ENCODE measurements around the gene PSMG4.

Gene PSMG4

GRCh38 chr6:3230256-3230882, 28.4 kb upstream of the PSMG4 start:
- no peak for DNase-seq (ENCODE audit: low read depth)
- H3K4me3 ChIP-seq (ENCODE audit: low read depth, low read length) = no peak overlapping the region
- no peak for TF ChIP-seq CTCF (IDR thresholded peaks at IDR 0.05; ENCODE audit: control insufficient read depth, extremely low read depth, insufficient read depth)

GRCh38 chr6:3230900-3231246, 27.9 kb upstream of the PSMG4 start:
- TF ChIP-seq CTCF (IDR thresholded peaks at IDR 0.05; ENCODE audit: control insufficient read depth, extremely low read depth, insufficient read depth) = no peak
- H3K4me3 ChIP-seq (ENCODE audit: low read depth, low read length) = no peak overlapping the region
- DNase-seq (ENCODE audit: low read depth) = no peak

DNA sequence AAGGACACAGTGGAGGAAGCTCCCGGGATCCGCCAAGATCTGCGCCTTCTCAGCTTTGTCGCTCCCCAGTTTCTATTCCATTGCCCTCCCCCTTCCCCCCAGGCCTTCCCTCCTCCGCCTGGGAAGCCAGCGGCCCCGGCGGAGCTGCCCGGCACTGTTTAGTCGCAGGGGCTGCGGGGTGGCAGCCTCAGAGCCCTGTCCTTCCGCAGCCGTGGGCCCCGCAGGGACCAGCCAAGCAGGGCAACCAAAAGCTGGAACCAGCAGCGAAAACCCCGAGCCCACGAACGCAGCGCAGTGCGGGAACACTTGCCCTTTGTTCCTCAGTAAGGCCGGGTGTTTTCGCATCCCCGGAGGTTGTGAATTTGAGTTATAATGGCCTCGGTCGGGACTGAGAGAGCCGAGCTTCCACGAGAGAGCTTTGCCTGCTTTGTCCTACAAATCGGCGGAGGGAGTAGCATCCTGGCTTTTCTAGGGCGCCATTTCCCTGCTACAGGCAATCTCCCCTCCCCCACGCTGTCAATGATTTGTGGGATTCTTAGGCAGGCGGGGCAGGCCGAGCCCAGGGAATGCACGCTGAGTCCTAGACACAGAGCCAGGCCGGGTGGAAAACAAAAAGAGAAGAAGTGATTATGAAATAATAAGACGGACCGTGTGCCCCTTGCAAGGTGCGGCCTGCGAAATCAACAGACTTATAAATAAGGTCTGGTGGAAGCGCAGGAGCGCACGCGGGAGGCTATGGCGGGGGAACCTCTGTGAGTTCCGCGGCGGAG, 27.3 kb upstream of the PSMG4 start:
- no peak for TF ChIP-seq CTCF (IDR thresholded peaks at IDR 0.05; ENCODE audit: control insufficient read depth, extremely low read depth, insufficient read depth)
- no peak overlapping the region for H3K4me3 ChIP-seq (ENCODE audit: low read depth, low read length)
- DNase-seq (ENCODE audit: low read depth) = no peak

DNA sequence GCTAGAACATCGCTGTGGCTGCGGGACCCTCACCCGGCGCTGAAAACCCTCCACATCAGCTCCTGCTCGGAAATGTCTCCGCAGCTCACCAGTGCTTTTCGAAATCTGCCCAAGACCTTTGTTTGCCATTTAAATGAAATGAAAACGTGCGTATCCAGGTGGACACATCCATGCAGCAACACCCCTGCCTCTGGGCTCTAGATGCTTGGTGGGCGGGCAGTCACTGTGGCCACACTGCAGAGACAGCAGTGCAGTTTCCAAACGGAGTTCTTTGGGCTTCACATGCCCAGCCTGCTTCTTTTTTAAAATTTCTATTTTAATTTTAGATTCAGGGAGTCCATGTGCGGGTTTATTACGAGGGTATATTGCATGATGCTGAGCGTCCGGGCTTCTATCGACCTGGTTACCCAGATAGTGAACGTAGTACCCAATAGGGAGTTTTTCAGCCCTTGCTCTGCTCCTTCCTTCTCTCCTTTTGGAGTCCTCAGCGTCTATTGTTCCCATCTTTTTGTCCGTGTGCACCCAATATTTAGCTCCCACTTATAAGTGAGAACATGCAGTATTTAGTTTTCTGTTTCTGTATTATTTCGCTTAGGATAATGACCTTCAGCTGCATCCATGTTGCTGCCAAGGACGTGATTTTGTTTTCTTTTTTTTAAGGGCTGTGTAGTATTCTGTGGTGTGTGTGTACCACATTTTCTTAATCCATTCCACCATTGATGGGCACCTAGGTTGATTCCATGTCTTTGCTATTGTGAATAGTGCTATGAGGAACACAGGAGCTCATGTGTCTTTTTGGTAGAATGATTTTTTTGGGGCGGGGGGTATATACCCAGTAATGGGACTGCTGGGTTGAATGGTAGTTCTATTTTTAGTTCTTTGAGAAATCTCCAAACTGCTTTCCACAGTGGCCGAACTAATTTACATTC, 26.5 kb upstream of the PSMG4 start:
- DNase-seq (ENCODE audit: low read depth) = no peak
- H3K4me3 ChIP-seq (ENCODE audit: low read depth, low read length) = no peak overlapping the region
- TF ChIP-seq CTCF (IDR thresholded peaks at IDR 0.05; ENCODE audit: control insufficient read depth, extremely low read depth, insufficient read depth) = no peak

DNA sequence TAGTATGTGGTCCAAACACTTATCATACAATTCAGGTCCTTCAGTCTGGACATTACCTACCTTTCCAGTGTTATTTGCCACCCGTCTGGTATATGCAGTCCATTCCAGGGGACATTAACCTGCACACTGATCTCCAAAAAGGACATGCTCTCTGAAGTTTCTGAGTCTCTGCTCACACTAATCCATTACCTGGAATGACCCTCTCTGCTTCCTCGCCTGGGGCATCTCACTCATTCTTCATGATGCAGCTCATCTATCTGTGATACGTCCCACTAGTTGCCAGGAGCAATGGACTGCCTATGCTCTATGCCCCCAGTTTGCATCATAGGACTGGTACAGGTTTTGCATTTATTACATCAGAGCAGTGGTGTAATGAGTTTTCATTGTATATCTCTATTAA, 25.4 kb upstream of the PSMG4 start:
- H3K4me3 ChIP-seq (ENCODE audit: low read depth, low read length) = no peak overlapping the region
- DNase-seq (ENCODE audit: low read depth) = no peak
- TF ChIP-seq CTCF (IDR thresholded peaks at IDR 0.05; ENCODE audit: control insufficient read depth, extremely low read depth, insufficient read depth) = no peak

DNA sequence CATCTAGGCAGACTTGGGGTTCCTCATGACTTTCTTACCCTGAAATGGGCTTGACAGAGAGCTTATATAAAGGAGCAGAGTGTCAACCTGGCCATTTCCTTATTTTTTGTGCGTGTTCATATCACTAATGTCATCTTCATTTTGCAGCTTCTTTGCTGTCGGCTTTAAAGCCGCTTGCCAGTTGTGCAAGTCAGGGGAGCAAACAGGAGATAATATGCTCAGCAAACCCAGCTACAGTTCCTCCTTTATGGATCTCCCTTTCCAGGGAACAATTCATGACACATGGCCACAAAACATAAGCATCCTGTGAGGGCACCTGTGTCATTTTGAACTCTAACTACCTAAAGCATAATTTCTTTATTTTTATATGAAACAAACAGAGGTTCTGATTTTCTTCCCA, 24.8 kb upstream of the PSMG4 start:
- no peak for DNase-seq (ENCODE audit: low read depth)
- no peak overlapping the region for H3K4me3 ChIP-seq (ENCODE audit: low read depth, low read length)
- TF ChIP-seq CTCF (IDR thresholded peaks at IDR 0.05; ENCODE audit: control insufficient read depth, extremely low read depth, insufficient read depth) = no peak

Data from LNCaP clone FGC (cell line).